Kidney (tissue), 14 donors: ENCODE results near the gene MDM4. TPM values are rescaled to one million over a fixed set of nuclear protein-coding genes. Genes with fewer than 3 reads are reported as not detected.

Source experiments
- DNase-seq, 5 donors: peaks; one replicate each; pipeline ENCODE4 v3.0.0-alpha.2; 2013 to 2020
- FAIRE-seq: peaks from 2 replicates; lab custom pipeline; 2012; peaks lifted over from hg19 to GRCh38; lab: Jason Lieb, UNC
- H3K27ac ChIP-seq, 2 donors: one replicate each; pipeline ENCODE4 v1.7.0; 2013; ENCODE audit warnings: low read depth in 2 of 2, low read length in 2 of 2, inconsistent platforms in 1 of 2
- H3K27me3 ChIP-seq: one replicate; pipeline ENCODE4 v1.7.1; 2013; ENCODE audit warnings: low read length, inconsistent platforms; ENCODE audit not compliant: control insufficient read depth, insufficient read depth
- H3K36me3 ChIP-seq, 3 donors: one replicate each; pipeline versions ENCODE4 v1.7.0 to v1.7.1; 2013; ENCODE audit warnings: low read length in 3 of 3, control low read depth in 1 of 3, inconsistent platforms in 1 of 3; ENCODE audit not compliant: insufficient read depth in 3 of 3, control insufficient read depth in 2 of 3
- H3K4me1 ChIP-seq, 3 donors: one replicate each; pipeline versions ENCODE4 v1.7.0 to v1.7.1; 2013; ENCODE audit warnings: low read length in 3 of 3, inconsistent platforms in 1 of 3, low read depth in 1 of 3; ENCODE audit not compliant: control insufficient read depth in 2 of 3, insufficient read depth in 2 of 3
- H3K4me3 ChIP-seq, 3 donors: one replicate each; pipeline versions ENCODE4 v1.7.0 to v1.8.1; 2013; ENCODE audit warnings: low read length in 3 of 3, control low read depth in 1 of 3, inconsistent platforms in 1 of 3
- H3K9ac ChIP-seq, 3 donors: one replicate each; pipeline versions ENCODE4 v1.7.0 to v1.7.1; 2013; ENCODE audit warnings: low read length in 3 of 3, control low read depth in 1 of 3, inconsistent platforms in 1 of 3
- H3K9me3 ChIP-seq, 3 donors: one replicate each; pipeline versions ENCODE4 v1.7.0 to v1.7.1; 2013; ENCODE audit warnings: low read length in 3 of 3, control low read depth in 1 of 3, inconsistent platforms in 1 of 3; ENCODE audit not compliant: control insufficient read depth in 2 of 3, insufficient read depth in 1 of 3
- CTCF ChIP-seq: IDR thresholded peaks from 3 replicates; pipeline ENCODE4 v1.5.1; 2012; ENCODE audit warnings: mild to moderate bottlenecking, moderate library complexity, borderline replicate concordance; ENCODE audit not compliant: insufficient read depth; ENCODE audit errors: extremely low read depth
- intact Hi-C: fragments of 100-400 bp; cut with DNase I; formaldehyde crosslinking; loops from one replicate; pipeline ENCODE4 v1.11.1; 2022
- polyA plus RNA-seq: library from polyadenylated mRNA; stranded (reverse); fragments of 350-450 nt; fragmentation: Illumina TruSeq; extraction: RNeasy Lipid Tissue Mini Kit (QIAGEN cat#74804); gene quantifications from one replicate; pipeline ENCODE4 v1.2.3, GENCODE V29; 2014; ENCODE audit warnings: low read depth, low replicate concordance; ENCODE audit not compliant: insufficient read depth
- total RNA-seq: library from RNA; stranded (reverse); fragmentation: NEBNext Ultra II Directional; extraction: Animal tissue kit (Norgen Biotek cat#: 25700); gene quantifications from one replicate; pipeline ENCODE4 v1.2.1, GENCODE V29; 2021
- donor health status: control.
- donor health status: control.
- donor health status: control.
- donor health status: control.
- donor health status: control.
- donor health status: DM: yes; HTN: yes; CAD: no.
- donor health status: Normal renal cell carcinoma (clear cell type).

Gene MDM4
- total and polyA plus RNA-seq, 2 donors from 2014 or later: 6.3 to 87.9 TPM

- no peak for FAIRE-seq
- intact Hi-C loops: no loop called here
- peaks cover 16 to 81% (median 51%) of the 10 kb centered on the region in 3 donors for H3K36me3 ChIP-seq
Observed at GRCh38 chr1:204544321-204544720, 28.1 kb downstream of the MDM4 start.

DNA sequence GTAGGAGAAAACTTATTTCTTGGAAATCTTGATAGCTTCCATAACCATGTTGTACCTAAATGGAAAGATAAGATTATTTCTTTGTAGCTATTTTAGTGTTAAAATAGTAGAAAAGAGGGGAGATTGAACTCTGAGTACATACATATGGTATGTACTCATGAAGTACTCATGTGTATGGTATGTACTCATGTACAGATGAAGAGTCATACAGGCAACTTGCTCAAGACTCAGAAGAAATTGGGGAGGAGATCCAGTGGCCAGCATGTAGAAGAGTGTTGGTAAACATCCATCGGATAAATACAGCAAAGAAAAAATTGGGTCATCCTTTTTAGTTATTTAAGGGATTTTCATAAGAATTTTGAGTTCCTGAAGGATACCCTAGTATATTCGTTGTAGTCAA is 29.0 kb downstream of the MDM4 start:
- no peak overlapping the region for H3K9ac ChIP-seq
- intact Hi-C loops: no loop called here
- H3K36me3 ChIP-seq: peaks cover 18 to 86% (median 53%) of the 10 kb centered on the region in 3 donors
- no peaks in the 10 kb centered on the region for H3K9me3 ChIP-seq
- DNase-seq (no peak), FAIRE-seq (no peak)
- no peaks in the 10 kb centered on the region for H3K4me1 ChIP-seq
- TF ChIP-seq CTCF: no peak
- H3K27me3 ChIP-seq: no peaks in the 10 kb centered on the region
- no peak overlapping the region for H3K27ac ChIP-seq
- no peak overlapping the region for H3K4me3 ChIP-seq

More at GRCh38 chr1:204544321-204544720, 28.1 kb downstream of the MDM4 start:
- Histone ChIP-seq H3K9me3 (no peaks in the 10 kb centered on the region), H3K9ac (no peak overlapping the region), H3K27me3 (no peaks in the 10 kb centered on the region), H3K27ac (no peak overlapping the region), H3K4me3 (no peak overlapping the region), H3K4me1 (no peaks in the 10 kb centered on the region)
- no peak for TF ChIP-seq CTCF
- DNase-seq: no peak

DNA sequence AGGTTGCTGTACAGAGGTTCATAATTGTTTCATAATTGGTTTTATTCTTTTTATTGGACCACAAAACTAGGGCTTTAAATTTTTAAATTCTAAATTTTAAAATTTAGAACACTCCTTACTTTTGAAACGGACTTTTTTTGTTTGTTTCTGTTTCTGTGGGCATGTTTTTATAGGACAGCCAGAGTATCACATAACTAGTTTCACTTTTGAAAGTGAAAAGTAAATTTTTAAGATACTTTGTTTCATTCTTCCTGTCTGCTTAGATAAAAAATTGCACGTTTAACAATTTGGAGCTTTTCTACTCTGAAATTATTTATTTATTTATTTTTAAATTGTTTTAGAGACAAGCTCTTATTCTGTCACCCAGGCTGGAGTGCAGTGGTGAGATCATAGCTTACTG is 29.7 kb downstream of the MDM4 start:
- H3K9me3 ChIP-seq: no peaks in the 10 kb centered on the region
- intact Hi-C loops: no loop called here
- TF ChIP-seq CTCF: no peak
- H3K4me1 ChIP-seq: no peaks in the 10 kb centered on the region
- H3K4me3 ChIP-seq: no peak overlapping the region
- no peak for FAIRE-seq
- no peaks in the 10 kb centered on the region for H3K27me3 ChIP-seq
- H3K36me3 ChIP-seq: peaks cover 22 to 88% (median 52%) of the 10 kb centered on the region in 3 donors
- H3K27ac ChIP-seq: no peak overlapping the region
- no peak for DNase-seq
- H3K9ac ChIP-seq: no peak overlapping the region

- H3K36me3 ChIP-seq: peaks cover 20 to 78% (median 34%) of the 10 kb centered on the region in 3 donors
- TF ChIP-seq CTCF: no peak
- H3K4me3 ChIP-seq: no peak overlapping the region
- no peak overlapping the region for H3K27ac ChIP-seq
- DNase-seq: no peak
- intact Hi-C loops: no loop called here
- no peak overlapping the region for H3K9ac ChIP-seq
- no peaks in the 10 kb centered on the region for H3K27me3 ChIP-seq
- H3K4me1 ChIP-seq: no peaks in the 10 kb centered on the region
- H3K9me3 ChIP-seq: no peaks in the 10 kb centered on the region
- FAIRE-seq: no peak
Observed at GRCh38 chr1:204548265-204548664, 32.1 kb downstream of the MDM4 start.
